GM18498 (cell line): ENCODE data around the gene VWA5B1.

ENCODE experiments used
- ATAC-seq: cut with Tn5 transposase; IDR thresholded peaks from one replicate; pipeline ENCODE4 v1.9.1; 2021; ENCODE audit warnings: mild to moderate bottlenecking, moderate library complexity; ENCODE audit not compliant: unreplicated experiment

The VWA5B1 gene

DNA sequence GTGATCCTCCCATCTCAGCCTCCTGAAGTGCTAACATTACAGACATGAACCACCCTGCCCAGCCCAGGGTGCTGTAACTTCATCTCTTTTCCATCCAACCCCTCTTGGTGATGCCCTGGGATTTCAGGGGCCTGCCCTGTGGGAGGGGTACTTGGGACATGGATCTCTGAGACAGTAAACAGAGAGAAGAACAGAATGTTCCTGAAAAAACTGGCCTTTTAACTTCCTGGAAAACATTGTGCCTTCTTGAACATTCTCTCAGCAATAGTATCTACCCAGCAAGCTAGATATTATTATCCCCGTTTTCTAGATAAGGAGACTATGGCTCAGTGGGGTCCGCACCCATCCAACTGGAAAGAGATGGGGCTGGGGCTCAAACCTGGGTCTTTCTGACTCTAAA lies 57.0 kb downstream of the VWA5B1 start:
- ATAC-seq, result no peak

DNA sequence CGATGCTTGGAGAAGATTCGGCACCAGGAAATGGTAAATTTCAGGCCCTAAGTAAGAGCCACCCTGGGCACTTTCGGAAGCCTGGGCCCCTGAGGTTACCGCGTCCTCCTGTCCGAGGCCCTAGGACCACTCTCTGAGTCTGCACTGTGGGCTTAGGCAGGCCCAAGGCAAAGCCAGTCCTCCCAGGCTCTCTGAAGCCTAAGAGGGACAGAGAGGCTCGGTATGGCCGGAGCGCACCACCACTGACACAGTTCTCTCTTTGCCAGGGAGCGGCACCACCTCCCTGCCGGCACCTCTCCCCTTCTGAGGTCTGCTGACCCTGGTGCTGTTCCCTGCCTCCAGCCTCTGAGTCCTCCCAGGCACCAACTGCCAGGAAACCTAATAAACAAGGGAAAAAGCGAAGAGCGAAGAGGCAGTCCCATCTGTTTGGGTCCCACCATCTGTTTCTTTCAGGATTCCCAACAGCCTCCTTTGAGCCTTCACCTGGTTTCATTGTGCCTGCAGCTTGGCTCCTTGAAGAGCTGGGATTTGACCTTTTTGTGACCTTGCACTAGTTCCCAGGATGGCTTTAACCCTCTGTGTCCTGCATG lies 57.7 kb downstream of the VWA5B1 start:
- no peak for ATAC-seq

DNA sequence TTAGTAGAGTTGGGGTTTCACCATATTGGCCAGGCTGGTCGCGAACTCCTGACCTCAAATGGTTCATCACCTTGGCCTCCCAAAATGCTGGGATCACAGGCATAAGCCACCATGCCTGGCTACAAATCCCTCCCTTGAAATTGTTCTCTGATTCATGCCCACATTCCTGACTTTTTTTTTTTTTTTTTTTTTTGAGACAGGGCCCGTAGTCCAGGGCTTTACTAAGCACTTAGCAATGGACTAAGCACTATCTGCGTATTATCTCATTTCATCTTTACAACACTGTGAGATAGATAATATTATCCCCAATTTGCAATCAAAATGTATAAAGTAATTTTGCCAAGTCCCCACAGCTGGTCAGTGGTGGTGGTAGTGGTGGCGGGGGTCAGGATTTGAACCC lies 58.9 kb downstream of the VWA5B1 start:
- ATAC-seq, result no peak

DNA sequence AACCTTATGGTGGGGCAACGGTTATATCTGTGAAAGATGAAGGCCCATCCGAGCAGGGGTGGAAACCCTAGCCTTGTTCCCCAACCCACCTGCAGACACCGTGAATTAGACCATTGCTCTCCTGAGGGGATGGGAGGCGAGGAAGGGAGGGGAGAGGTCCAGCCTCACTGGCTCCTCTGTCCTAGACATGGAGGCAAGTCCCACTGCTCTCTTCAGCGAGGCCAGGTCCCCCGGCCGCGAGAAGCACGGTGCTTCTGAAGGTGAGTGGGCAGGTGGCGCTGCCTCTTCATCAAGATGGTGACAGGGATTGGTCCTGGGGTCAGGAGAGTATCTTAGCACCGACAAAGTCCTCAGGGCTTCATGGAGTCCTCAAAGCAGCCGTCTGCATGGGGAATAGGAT lies 59.3 kb downstream of the VWA5B1 start:
- ATAC-seq, result no peak

DNA sequence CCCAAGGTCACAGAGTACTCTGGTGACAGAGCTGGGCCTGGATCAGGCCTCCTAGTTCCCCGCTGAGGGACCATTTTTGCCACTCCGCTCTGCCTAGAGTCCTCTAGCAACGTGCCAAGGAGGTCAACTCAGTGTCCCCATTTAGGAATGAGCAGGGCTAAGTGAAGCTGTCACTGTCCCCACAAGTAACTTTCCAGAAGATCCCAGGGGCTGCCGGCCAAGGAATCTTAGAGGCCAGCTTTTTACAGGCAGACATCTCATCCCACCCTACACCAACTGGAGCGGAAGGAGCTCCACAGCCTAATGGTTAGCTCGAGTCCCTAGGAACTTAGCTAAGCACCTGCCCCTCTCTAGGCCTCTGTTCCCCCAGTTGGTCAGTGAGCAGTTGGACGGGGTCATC lies 59.7 kb downstream of the VWA5B1 start:
- ATAC-seq, result no peak

DNA sequence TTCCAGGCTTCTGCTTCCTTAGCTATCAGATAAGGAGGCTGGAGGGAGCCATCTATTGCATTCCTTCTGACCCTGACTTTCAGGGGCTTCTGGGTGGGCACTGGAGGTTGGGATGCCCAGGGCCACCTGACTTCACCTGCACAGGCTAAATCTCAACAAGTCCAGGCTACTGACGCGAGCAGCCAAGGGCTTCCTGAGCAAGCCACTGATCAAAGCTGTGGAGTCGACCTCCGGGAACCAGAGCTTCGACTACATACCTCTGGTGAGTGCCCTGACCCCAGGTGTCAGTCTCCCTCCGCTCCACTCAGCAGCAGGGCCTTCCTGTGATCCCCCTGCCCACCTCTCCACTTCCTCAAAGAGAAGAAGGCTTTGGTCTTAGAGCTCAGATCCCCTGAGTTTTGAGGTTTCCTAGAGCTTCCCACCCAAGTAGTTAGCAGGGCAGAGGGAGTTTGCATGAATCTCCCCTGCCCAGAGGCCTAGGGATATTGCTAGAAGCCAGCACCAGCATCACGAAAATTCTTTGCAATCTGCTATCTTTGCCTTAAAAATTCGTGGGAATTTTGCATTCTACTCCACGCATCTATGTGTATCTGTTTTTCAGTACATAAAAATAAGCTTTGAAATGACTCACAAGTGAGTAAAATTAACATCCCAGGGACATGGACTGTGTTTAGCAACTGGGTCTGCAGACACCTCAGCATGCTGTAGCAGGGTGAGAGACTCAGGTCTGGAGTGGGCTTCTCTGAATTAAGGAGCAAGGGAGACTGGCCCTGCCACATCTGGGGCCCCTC lies 61.4 kb downstream of the VWA5B1 start:
- no peak for ATAC-seq

DNA sequence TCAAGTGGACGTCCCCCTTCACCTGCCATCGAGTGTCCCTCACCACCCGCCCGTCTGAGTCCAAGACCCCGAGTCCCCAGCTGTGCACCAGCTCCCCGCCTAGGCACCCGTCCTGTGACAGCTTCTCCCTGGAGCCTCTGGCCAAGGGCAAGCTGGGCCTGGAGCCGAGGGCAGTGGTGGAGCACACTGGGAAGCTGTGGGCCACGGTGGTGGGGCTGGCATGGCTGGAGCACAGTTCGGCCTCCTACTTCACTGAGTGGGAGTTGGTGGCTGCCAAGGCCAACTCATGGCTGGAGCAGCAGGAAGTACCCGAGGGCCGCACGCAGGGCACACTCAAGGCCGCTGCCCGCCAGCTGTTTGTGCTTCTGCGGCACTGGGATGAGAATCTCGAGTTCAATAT lies 63.2 kb downstream of the VWA5B1 start:
- no peak for ATAC-seq

DNA sequence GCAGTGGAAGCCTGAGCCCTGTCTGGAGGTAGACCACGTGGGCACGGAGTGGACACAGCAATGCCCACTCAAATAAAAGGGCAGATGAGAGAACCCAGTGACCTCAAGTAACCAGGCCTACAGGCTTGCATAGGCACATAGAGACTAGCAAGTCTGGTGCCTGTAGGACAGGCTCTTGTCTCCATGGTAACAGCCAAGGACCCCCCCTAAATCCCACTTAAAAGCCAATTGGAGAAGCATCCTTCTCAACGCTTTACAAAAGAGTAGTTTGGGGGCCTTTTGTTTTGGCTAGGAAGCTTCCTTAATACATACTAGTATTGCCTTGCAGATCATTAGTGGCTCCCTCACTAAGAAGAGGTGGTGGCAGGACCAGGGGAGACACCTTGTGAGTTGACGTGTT lies 63.9 kb downstream of the VWA5B1 start:
- no peak for ATAC-seq

DNA sequence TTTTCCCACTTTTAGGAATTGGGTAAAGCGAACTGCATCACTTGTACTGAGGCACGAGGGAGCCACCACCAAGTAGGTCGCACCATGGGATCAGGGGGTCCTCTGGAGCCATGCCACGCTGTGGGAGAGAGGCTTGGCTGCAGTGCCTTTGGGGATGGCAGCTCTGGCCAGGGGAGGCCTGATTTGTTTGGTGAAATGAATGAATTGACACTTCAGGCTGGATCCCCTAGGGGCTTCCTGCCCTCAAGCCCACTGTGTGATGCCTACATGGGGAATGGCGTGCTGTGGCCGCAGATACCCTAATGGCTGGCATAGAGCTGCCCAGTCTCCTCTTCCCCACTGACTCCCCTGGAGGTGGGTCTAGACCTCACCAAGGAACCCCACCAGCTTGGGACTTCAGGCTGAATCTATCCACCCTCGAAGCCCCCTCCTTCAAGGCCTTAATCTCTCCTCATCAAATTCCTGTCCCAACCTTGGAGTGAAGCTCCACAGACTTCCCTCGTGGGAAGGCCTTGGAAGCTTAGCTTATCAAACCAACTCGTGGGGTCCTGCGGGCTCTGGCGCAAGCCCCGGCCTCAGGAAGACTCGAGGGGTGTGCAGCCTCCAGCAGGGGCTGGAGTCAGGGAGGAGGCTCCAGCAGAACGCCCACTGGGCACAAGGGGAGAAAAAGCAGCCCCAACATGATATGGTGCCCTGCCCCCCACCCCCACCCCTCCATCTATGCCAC lies 64.6 kb downstream of the VWA5B1 start:
- no peak for ATAC-seq

DNA sequence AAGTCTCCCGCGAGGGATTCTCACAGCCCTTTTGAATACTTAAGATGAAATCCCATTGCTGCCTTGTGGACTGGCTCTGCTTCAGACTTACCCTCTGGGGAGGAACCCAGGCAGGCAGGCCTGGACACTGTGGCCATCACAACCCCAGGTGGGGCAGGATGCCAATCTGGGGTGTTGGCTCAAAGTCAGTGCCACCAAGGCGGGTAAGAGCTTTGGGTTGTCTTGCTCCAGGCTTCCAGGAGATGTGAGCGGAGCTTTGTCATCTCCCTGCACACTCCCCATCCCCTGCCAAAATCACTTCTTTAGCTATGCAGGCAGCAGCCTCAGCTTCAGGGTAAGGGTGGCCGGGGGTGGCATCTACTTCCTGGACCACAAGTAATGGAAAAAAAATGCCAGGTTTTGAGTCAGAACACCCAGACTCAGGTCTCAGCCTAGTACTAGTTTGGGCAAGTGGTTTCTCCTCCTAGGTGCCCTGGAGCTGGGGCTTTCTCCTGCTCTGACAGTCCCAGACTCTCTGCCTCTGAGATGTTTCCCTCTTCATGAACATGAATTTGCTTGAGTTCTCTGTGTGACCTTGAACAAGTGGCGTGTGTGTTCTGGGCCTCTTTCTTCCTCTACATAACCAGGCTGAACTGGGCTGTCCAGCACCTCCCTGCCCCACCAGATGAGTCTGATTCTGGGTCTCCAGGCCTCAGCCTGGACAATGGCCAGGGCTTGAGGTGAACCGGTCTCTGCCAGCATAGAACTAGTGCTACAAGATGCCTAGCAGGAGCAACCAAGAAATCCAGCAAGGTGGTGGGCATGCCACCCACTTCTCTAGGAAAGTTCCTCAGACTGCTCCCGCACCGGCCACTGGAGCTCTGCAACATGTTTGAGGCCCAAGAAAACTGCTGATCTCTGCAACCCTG lies 65.4 kb downstream of the VWA5B1 start:
- ATAC-seq, result no peak

DNA sequence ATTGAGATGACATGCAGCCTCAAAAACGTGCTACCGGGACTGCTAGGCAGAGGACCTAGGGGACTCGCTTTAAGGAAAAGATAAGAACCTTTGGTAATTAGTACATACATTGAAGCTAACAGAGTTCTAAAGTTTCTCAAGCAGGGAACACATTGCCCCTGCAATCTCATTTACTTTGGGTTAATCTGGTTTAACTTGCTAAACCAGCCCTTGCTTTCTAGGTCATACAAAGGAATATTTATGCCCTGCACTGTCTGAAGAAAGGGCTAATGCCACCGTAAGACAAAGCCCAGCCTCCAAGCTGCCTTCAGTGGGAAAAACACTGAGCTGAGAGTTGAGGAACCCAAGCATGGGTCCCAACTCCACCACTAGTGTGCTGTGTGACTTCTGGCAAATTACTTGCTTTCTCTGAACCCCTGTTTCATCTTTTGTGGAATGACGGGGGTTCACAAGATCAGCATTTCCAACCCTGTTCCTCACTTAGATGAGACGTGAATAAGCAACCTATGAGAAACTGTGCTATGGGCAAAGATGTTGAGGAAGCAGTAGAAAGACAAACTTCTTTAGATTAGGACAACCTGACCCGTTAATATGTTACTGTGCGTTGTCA lies 66.3 kb downstream of the VWA5B1 start:
- no peak for ATAC-seq

DNA sequence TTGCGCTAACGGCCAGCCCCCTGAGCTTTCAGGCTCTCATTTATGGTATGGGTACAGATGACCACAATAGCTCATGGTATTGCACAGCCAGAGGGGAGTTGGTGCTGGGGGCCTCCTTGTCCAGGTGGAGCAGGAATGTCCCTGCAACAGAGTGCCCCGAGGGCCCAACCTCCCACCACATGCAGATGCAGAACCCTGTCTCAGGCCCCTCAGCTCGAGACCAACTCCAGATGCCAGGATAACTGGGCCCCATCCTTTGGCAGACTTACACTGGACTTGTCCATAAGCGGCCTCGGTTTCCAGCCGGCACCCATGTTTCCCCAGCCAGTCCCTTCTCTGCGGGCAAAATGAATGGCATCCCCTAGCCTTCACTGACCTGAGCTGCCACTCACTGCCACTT lies 67.1 kb downstream of the VWA5B1 start:
- no peak for ATAC-seq

DNA sequence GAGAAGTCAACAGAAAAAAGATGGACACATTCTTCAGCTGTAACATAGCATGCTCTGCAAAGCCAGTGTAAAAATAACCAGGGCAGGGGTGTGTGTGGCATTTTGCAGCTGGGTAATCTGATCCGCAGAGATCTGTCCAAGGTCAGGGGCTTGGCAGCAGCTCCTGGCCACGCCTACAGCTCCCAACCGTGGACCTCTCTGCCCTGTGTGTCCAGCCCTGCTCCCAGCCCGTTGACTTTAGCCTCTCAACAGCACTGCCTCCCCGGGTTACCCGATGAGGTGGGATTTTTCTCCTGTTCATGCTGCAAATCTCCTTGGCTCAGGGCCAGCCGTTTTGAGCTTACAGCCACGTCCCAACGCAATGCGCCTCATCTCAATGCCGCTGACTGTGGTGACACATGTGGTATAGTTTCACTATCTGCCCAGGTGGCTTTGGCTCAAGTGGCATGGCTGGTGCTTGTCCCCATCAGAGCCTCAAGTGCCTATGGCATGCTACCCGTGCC lies 68.1 kb downstream of the VWA5B1 start:
- ATAC-seq, result no peak

DNA sequence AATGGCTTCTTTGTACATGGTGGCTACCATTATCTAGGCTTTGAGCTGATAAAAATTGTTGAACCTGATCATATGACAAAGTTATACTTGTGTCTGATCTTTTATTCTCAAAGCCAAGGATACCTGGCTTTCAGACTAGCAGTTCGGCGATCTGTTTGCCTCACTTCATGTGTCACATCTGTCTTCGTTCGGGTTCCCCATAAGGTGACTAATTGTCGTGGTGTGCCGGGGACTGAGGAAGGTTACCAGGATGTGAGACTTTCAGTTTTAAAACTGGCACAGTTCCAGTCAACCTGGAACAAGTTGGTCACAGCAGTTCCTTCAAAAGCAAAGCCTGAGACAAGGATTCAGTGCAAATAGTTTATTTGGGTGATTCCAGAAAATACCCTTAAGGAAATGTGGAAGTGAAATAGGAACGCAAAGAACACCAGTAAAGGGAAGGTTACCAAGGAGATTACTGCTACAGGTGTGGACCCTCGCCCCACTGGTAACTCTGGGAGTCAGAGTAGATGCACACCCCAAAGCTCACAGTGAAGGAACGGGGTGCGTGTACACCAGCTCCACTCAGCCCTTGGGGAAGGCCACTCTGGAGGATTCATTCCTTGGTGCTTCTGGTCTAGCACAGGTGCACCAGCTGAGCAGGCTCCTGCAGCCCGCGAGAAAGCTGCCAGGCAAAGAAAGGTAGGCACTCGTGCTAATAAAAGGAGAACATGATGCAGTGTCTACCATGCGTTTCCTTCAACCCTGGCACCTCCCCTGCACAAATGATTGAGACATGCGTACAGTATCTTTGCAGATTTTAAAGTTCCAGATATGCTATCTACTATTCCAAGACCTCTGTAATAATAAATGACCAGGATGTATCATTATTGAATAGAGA lies 69.0 kb downstream of the VWA5B1 start:
- ATAC-seq, result no peak

DNA sequence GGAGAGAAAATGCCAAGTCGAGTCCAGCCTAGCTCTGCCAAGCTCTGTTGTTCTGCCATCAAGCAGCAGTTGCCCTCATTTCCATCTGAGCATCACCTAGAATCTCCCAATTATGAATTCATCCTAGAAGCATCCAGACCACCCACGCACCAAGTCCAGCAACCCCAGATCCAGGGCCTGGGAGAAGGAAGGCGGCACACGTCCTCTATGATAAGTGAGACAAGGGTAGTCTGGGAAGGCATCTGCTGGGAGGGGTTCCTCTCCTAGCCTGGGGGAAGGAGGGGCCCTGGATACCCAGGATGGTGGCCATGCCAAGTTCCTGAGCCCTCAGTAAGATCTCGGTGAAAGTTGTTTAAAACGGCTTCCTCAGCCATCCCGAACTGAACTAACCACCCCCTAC lies 70.7 kb downstream of the VWA5B1 start:
- ATAC-seq, result no peak

DNA sequence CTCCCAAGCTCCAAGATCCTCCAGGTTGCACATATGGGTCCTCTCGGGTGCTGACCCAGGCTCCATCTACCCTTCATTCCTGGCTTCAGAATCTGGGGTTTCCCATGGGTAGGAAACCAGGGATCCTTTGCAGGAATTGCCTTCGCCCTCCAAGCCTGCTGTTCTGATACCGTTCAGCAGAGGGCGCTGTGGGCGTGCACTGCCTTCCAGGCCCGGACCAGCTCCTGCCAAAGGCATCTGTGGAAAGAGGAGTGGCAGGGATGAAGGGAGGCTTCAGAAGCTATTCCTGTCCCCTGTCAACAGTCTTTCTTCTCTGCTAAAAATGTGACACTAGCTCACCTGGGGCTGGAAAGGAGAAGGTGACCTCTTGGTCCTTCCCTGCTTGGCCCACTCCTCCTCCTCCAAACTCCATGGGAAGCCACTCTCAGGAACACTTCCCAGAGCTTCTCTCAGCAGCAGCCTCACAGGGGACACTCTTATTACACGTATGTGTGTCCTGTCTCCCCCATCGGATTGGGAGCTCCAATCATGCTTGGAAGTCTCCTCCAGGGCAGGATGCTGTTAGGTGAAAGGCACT lies 71.2 kb downstream of the VWA5B1 start:
- no peak for ATAC-seq

DNA sequence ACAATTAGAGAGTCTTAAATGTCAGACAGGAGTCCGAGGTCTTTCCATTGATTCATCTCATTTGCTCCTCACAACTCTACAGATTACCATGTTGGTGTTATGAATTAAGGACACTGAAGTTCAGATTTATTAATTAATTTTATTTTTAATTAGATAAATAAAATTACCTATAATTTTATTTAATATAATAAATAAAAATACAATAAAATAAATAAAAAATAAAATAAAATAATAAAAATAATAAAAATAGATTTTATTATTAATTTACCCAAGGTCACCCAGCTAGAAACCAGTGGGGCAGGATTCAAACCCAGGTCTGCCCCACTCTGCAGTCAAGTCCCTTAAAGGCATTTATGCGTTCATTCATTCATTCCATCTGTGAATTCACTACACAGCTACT lies 72.2 kb downstream of the VWA5B1 start:
- ATAC-seq, result no peak

DNA sequence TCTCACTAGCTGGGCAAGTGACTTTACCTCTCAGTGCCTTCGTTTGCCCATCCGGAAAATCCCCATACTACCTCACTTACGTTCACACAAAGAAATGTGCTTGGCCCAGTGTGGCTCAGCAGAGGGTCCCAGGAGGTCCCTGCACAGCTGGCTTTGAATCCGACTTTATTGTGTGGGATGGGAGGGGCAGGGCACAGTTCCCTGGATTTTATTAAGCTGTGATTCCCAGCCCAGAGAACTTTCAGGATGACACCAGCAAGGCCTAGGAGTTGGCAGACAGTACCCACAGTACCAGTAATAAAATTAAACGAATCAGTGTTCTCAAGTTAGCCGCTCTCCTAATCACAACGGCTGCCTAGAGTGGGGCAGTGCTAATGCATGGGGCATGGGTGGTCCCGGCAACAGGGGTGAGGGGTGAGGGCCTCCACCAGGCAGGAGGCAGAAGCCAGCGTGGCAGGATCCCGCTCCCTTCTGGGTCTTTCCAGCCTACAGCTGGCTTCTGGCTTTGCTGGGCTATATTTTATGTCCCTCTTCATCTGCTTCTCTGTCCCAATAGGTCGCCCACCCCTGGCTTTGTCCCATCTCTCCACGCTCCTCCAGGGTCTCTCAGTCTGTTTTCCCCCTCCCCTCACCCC lies 74.9 kb downstream of the VWA5B1 start:
- no peak for ATAC-seq

DNA sequence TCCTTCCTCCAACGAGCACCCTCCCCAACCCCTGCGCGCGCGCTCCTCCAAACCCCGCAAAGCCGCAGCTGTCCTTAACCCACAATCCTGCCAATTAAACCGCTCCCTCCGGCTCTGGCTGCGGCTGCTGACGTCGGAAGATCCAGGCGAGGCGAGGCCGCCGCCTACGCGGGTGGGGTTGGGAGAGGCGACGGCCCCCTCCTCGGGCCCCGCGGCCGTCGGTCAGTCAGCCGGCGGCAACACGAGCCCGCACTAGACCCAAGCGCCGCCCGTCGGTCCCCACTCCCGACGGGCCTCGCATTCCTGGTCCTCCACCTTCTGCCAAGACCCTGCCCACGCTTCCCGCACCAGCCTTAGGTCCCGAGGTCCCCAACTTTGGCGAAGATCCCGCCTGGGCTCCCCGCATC lies 75.4 kb downstream of the VWA5B1 start:
- ATAC-seq, result no peak
